ENCODE data around the gene RACGAP1.

The RACGAP1 gene

GRCh38 chr12:49939307-49939706 is 86.0 kb downstream of the RACGAP1 start:
- ATAC-seq, result no peak
